ENCODE data around the gene GNS.
A peak's percentile ranks its signal among the peaks of the same experiment; 100 is the strongest.

Gene GNS

DNA sequence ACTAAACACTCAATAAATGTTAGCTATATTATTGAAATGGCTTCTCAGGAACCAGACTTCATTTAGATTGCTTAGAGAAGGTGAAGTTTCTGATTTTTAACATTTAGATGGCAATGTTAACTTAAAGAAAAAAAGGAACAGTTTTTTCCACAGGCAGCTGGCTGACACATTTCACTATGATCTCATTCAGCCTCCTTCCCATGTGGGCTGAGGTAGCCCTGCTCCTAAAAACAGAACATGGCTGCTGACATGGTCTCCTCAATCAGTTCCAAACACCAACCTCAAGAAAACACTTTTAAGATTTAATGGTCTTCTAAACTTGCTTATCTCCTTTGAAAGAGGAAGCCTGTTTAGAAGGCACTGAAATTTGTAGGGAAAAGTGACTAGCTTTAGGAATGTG, 23.8 kb downstream of the GNS start:
- DNase-seq (ENCODE audit: low read depth in 2 of 2): no peak

DNA sequence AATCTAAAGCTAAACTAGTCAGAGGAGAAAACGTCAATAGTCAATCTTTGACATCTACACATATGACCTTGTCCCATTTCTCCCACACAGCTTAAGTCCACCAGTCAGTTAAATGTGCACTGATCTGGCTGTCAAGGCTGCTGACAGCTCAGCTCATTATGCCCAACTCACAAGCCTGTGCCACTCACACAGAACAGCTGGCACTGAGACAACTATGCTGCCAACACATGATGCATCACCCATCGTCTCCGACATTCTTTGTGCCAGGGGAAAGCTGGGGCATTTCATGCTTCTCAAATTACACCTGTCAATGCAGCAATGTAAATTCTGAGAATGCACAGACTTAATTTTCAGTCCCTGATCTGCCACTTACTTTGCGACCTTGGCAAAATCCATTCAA, 25.3 kb downstream of the GNS start:
- no peak for DNase-seq (ENCODE audit: low read depth in 2 of 2)

DNA sequence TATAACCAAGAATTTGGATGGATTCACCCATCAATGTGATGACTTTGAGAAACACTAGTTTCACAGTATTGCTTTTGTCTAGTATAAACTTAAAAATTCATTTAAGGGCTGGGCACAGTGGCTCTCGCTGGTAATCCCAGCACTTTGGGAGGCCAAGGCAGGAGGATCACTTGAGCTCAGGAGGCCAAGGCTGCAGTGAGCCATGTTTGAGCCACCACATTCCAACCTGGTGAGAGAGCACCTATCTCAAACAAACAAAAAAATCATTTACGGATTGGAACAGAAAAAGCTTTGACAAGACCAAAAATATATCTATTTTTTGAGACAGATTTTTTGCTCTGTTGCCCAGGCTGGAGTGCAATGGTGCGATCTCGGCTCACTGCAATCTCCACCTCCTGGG, 27.5 kb downstream of the GNS start:
- no peak for DNase-seq (ENCODE audit: low read depth in 2 of 2)

- no peak for DNase-seq (ENCODE audit: low read depth in 2 of 2)
Measured at GRCh38 chr12:64730588-64730969, 28.6 kb downstream of the GNS start.

- no peak for DNase-seq (ENCODE audit: low read depth in 2 of 2)
Measured at GRCh38 chr12:64729909-64730587, 29.2 kb downstream of the GNS start.

DNA sequence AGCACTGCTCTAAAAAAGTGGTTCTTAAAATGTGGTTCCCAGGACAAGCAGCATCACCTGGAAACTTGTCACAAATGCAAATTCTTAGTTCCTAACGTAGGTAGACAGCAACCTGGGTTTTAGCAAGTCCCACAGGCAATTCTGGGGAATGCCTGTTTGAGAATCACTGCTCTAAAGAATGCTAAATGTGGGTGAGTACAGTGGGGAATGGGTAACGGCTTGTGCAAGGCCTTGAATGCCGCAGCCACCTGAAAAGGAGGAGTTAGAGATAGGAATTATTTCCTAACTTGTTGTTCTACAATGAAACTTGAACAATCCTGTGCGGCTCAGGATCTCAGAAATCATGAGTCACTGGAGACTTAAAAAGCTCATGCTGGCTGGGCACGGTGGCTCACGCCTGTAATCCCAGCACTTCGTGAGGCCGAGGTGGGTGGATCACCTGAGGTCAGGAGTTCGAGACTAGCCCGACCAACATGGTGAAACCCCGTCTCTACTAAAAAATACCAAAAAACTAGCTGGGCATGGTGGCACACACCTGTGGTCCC, 34.9 kb downstream of the GNS start:
- DNase-seq (ENCODE audit: low read depth in 2 of 2): no peak

DNA sequence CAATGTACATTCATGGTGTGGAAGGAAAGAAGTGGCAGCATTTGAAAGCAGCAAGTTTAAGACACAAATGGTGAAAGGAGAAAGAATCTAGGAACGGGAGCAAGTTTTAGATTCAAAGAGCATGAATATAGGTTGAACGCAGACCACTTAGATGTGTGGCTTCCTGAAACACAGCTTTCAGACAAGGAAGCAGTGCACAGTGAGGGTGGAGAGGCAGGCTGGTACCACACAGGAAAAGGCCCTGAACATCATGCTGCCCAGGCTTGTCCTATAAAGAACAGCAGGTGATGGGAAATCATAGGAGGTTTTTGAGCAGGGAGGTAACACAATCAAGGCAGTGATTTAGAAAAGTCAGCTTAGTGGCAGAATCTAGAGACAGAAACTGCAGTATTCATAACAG, 35.6 kb downstream of the GNS start:
- DNase-seq (ENCODE audit: low read depth in 2 of 2): no peak

DNA sequence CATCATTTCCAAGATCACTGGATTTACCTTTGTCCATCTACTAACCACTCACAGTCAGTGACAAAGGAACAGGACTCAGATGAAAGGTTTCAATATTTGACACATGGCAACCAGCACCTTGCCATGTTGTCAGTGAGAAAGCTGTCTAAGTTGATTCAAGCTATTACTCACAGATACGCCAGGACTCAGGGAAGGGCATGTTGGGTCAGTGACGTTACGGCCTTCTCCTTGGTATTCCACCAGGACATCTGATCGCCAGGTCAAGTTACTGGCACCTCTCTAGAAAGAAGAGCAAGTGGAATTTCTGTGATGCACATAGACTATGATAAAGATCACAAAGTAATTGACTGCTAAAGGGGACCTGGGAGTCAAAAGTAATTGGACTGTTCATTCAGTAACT, 36.4 kb downstream of the GNS start:
- DNase-seq (ENCODE audit: low read depth in 2 of 2): no peak

DNA sequence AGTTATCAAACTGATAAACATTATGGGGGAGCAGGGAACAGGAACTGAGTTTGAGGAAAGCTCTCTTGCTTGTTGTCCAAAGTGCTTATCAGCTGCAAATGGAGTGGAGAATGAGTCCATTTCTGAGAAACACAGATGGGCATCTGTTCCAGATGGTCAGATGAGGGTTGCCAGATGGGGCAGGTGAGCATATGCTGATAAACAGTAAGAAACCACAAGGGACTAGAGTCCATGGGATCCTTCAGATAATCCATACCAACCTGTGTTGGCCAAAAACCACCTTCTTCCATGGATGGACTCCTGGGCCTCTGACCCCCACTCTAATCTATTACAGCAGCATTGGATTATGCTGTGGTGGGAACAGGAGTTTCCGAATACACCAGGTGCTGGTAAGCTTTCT, 38.3 kb downstream of the GNS start:
- DNase-seq (ENCODE audit: low read depth in 2 of 2): no peak

DNA sequence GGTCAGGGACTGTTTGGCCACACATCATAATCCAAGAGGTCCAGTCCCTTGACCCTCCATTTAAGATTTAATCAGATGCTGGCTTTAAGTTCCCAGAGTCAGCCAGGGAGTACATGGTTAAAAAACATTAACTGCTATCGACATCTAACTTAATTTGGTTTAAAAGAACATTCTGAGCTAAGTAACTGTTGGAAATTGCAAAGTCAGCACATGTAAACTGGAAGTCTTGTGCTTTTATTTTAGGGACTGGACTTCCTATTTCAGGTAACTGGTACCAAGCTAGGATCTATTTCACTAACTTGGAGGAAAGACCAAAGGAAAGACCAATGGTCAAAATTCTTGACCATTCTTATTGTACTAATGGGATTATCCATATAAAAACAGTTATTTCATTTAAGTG, 40.6 kb downstream of the GNS start:
- DNase-seq (ENCODE audit: low read depth in 2 of 2): no peak

DNA sequence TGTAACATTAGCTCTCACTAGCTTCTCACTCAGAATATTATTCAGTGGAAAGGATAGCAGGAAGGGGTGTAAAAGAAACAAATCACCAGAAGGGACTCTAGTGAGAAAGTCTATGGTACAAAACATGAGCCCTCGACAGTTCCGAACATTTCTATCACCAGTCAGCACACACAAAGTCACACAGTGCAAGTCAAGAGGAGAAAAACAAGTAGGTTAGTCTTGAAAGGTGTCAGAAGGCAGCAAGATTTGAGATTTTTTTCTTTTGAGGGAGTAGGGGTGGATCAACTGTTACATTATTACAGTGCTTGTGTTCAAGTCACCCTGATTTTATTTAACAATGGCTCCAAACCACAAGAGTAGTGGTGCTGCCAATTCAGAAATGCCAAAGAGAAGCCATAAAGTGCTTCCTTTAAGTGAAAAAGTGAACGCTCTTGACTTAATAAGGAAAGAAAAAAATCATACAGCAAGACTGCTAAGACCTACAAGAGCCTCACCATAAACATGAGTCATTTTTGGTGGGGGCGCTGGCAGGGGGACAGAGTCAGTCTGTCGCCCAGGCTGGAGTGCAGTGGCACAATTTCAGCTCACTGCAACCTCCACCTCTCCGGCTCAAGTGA, 42.3 kb downstream of the GNS start:
- no peak for DNase-seq (ENCODE audit: low read depth in 2 of 2)

DNA sequence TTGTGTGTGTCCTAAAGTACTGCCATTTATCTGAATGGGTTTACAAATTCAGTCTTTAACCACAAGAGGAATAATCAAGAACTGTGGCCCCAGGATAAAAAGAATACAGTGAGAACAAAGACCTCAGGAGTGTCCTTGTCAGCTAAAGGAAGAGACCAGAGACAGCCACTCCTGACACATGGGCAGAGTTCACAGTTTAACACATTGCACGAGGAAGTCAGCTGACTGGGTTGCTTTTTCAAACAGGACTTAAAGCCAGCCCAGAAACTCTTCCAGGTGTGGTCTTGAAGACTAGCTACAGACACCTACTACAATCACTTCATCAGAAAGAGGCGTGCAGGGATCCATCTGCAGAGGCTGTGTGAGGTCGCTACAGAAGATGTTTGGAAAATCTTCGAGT, 42.8 kb downstream of the GNS start:
- no peak for DNase-seq (ENCODE audit: low read depth in 2 of 2)

DNA sequence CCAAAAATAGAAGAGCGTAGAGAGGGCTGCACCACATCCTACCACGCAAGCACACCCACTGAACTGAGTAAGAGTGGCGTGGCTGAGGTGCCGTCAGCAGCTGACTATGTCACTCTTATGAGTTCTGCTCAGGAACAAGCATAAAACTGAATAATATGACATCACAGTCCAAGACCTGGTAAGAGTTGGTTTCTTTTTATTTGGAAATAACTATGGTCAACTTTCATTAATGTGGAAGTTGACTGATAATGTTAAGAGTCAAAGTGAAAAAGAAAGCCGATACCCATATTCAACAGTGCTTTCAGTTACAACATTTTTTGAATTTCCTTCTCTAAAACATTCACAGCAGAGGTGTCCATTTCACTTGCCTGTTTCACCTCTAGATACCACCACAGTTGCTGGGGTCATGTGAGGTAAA, 44.6 kb downstream of the GNS start:
- DNase-seq (ENCODE audit: low read depth in 2 of 2): peak in 1 of 2 donors; percentile 13

GRCh38 chr12:64713376-64713775, 45.8 kb downstream of the GNS start:
- DNase-seq (ENCODE audit: low read depth in 2 of 2): no peak

DNA sequence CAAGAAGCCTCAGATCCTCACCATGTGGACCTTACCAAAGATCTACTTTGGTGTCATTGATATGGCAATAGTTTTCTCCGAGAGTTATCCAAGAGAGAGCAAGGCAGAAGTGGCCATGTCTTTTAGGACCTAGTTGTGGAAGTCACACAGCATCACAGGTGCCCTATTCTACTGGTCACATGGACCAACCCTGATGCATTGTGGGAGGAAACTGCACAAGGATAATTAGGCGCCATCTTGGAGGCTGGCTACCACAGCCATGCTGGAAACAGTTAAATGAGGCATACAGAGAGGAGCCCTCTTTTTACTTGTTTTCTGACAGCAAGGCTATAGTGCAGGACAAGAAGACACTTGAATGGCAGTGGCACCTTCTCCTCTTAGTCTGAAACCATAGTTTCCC, 49.8 kb downstream of the GNS start:
- no peak for DNase-seq (ENCODE audit: low read depth in 2 of 2)

DNA sequence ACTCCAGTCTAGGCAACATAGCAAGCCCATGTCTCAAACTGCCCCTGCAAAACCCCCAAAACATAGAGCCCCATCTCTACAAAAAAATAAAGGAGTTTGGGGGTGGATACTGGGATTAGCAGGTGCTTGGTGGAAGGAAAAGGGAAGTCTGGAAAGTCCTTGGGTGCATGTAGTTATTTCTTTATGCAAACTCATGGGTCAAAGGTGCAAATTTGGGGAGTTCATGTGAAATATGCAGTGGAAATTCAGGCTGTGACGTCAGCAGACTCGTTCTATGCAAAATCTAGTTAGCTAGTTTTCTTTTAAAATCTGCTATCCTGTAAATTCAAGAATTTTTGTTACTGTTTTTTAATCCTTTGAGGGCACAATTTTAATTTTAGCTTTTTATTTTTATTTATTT, 51.3 kb downstream of the GNS start:
- DNase-seq (ENCODE audit: low read depth in 2 of 2): no peak

DNA sequence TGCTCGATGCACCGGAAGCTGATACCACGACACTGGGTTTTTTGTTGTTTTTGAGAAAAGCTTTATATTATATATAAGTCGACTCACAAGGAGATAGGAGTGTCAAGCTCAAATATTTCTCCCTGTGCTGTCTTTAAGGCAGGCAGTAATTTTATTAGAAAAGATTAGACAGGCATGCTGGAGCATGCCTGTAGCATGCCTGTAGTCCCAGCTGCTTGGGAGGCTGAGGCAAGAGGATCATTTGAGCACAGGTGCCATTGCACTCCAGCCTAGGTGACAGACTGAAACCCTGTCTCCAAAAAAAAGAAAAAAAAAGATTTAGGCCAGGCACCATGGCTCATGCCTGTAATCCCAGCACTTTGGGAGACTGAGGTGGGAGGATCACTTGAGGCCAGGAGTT, 51.8 kb downstream of the GNS start:
- no peak for DNase-seq (ENCODE audit: low read depth in 2 of 2)

- DNase-seq (ENCODE audit: low read depth in 2 of 2): no peak
Measured at GRCh38 chr12:64706857-64707256, 52.3 kb downstream of the GNS start.

- no peak for DNase-seq (ENCODE audit: low read depth in 2 of 2)
Measured at GRCh38 chr12:64706306-64706705, 52.9 kb downstream of the GNS start.

GRCh38 chr12:64701283-64701682, 57.9 kb downstream of the GNS start:
- DNase-seq (ENCODE audit: low read depth in 2 of 2): no peak

DNA sequence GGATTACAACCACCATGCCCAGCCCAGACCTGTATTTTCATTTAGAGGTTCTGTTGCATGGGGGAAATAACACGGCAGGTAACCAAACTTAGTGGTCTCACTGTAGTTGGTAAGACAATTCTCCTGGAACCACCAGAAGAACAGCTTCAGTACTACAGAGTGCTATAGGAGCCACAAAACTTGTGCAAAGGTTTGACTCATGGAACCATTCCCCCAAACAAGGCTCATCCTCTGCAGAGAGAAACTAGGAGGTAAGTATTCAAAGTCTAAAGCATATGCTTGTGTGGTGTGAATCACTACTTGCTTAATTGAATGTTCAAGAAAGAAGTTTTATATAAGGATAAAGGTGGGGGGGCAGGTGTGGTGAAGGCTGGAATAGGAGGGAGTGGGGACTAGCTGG, 58.7 kb downstream of the GNS start:
- no peak for DNase-seq (ENCODE audit: low read depth in 2 of 2)

DNA sequence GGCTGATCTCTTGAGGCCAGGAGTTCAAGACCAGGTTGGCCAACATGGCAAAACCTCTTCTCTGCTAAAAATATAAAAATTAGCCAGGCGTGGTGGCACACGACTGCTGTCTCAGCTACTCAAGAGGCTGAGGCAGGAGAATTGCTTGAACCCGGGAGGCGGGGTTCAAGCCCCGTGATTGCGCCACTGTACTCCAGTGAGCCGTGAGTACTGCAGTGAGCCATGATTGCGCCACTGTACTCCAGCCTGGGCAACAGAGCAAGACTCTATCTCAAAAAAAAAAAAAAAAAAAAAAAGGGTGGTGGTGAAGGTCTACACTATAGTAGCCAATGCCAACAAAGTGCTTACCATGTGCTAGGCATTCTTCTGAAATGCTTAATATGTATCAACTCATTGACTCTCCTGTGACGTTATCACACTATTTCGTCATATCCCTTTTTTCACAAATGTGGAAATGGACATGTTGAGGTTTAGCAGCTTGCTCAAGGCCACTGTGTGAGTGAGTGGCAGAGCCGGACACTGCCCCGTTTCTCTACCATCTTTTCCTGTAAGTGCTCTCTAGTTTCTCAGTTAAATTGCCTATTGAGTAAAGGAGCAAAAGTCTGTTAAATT, 59.6 kb downstream of the GNS start:
- no peak for DNase-seq (ENCODE audit: low read depth in 2 of 2)

GRCh38 chr12:64696080-64696741, 63.0 kb downstream of the GNS start:
- no peak for DNase-seq (ENCODE audit: low read depth in 2 of 2)
